ENCODE data around the gene CD38.

GRCh38 chr4:15746110-15746509 lies 32.0 kb upstream of the CD38 start:
- no peak for TF ChIP-seq CTCF (IDR thresholded peaks at IDR 0.05; ENCODE audit: insufficient read depth, low read depth, low read length)
- no peak for TF ChIP-seq EZH2 (IDR thresholded peaks at IDR 0.05; ENCODE audit: insufficient read depth, low read length)

Measured in astrocyte (in vitro differentiated cells and primary cell).